ENCODE measurements around the gene YTHDC2.

The YTHDC2 gene

DNA sequence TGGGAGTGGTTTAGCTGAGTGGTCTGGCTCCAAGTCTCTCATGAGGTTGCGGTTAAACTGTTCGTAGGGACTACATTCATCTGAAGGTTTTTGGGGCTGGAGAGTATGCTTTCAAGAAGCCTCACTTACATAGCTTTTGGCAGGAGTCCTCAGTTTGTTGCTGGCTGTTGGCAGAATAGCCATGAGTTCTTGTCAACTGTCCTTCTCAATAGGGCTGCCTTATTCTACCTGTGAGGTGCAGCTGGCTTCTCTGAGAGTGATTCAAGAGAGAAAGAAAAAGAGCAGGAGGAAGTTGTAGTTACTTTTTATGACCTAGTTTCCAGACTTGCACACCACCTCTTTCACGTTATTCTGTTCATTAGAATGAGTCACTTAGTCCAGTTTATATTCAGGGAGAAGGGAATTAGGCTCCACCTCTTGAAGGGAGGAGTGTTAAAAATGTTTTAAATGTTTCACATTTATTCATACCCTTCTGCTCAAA is 33.2 kb downstream of the YTHDC2 start:
- TF ChIP-seq GATA3 (IDR thresholded peaks at IDR 0.05; ENCODE audit: low read depth, low read length) = no peak
- no peak for TF ChIP-seq GATA2 (IDR thresholded peaks at IDR 0.05; ENCODE audit: low read depth, low read length)

DNA sequence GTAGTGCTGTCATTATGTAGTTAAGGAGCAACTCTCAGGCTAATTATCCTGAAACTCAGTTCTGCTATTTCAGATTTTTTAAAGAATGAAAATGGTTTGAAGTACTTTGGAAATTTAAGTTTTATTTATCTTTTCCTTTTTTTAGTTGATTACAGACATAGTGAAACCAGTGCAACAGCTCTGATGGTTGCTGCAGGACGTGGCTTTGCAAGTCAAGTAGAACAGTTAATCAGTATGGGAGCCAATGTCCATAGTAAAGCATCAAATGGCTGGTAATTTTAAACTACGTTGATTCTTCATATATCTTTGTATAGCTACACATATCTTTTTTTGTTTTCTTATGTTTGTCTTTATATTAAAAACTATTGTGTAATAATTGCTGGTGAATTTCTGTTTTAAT is 34.9 kb downstream of the YTHDC2 start:
- TF ChIP-seq GATA3 (IDR thresholded peaks at IDR 0.05; ENCODE audit: low read depth, low read length) (no peak), GATA2 (IDR thresholded peaks at IDR 0.05; ENCODE audit: low read depth, low read length) (no peak)

GRCh38 chr5:113552137-113552536 is 38.6 kb downstream of the YTHDC2 start:
- TF ChIP-seq GATA3 (IDR thresholded peaks at IDR 0.05; ENCODE audit: low read depth, low read length) (no peak), GATA2 (IDR thresholded peaks at IDR 0.05; ENCODE audit: low read depth, low read length) (no peak)

- no peak for TF ChIP-seq GATA2 (IDR thresholded peaks at IDR 0.05; ENCODE audit: low read depth, low read length)
- no peak for TF ChIP-seq GATA3 (IDR thresholded peaks at IDR 0.05; ENCODE audit: low read depth, low read length)
These were observed 39.1 kb downstream of the YTHDC2 start for GRCh38 chr5:113552620-113553019.

- TF ChIP-seq GATA3 (IDR thresholded peaks at IDR 0.05; ENCODE audit: low read depth, low read length) (no peak), GATA2 (IDR thresholded peaks at IDR 0.05; ENCODE audit: low read depth, low read length) (no peak)
These were observed 49.4 kb downstream of the YTHDC2 start for GRCh38 chr5:113562828-113563400.

DNA sequence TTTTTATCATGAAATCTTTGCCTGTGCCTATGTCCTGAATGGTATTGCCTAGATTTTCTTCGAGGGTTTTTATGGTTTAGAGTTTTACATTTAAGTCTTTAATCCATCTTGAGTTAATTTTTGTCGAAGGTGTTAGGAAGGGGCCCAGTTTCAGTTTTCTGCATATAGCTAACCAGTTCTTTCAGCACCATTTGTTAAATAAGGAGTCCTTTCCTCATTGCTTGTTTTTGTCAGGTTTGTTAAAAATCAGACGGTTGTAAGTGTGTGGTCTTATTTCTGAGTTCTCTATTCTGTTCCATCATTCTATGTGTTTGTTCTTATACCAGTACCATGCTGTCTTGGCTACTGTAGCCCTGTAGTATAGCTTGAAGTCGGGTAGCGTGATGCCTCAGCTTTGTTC is 55.9 kb downstream of the YTHDC2 start:
- TF ChIP-seq GATA3 (IDR thresholded peaks at IDR 0.05; ENCODE audit: low read depth, low read length) (no peak), GATA2 (IDR thresholded peaks at IDR 0.05; ENCODE audit: low read depth, low read length) (no peak)

GRCh38 chr5:113572716-113573115 is 59.2 kb downstream of the YTHDC2 start:
- no peak for TF ChIP-seq GATA3 (IDR thresholded peaks at IDR 0.05; ENCODE audit: low read depth, low read length)
- TF ChIP-seq GATA2 (IDR thresholded peaks at IDR 0.05; ENCODE audit: low read depth, low read length) = no peak

- no peak for TF ChIP-seq GATA2 (IDR thresholded peaks at IDR 0.05; ENCODE audit: low read depth, low read length)
- no peak for TF ChIP-seq GATA3 (IDR thresholded peaks at IDR 0.05; ENCODE audit: low read depth, low read length)
These were observed 60.9 kb downstream of the YTHDC2 start for GRCh38 chr5:113574417-113574816.

- TF ChIP-seq GATA2 (IDR thresholded peaks at IDR 0.05; ENCODE audit: low read depth, low read length) (no peak), GATA3 (IDR thresholded peaks at IDR 0.05; ENCODE audit: low read depth, low read length) (no peak)
These were observed 61.6 kb downstream of the YTHDC2 start for GRCh38 chr5:113575074-113575473.

GRCh38 chr5:113578091-113578490 is 64.6 kb downstream of the YTHDC2 start:
- TF ChIP-seq GATA2 (IDR thresholded peaks at IDR 0.05; ENCODE audit: low read depth, low read length) (no peak), GATA3 (IDR thresholded peaks at IDR 0.05; ENCODE audit: low read depth, low read length) (no peak)

DNA sequence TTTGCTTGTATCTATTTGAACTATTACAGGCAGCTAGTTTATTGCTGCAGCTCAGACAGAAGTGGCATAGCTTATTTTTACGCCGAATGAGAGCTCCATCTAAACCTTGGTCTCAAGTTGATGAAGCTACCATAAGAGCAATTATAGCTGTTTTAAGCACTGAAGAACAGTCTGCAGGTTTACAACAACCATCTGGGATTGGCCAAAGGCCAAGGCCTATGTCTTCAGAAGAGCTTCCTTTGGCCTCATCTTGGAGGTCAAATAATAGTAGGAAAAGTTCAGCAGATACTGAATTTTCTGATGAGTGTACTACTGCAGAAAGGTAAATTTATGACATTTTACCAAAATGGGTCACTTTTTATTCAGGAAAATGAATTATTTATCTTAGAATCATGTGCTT is 67.9 kb downstream of the YTHDC2 start:
- TF ChIP-seq GATA2 (IDR thresholded peaks at IDR 0.05; ENCODE audit: low read depth, low read length) (no peak), GATA3 (IDR thresholded peaks at IDR 0.05; ENCODE audit: low read depth, low read length) (no peak)

- no peak for TF ChIP-seq GATA2 (IDR thresholded peaks at IDR 0.05; ENCODE audit: low read depth, low read length)
These were observed 84.7 kb downstream of the YTHDC2 start for GRCh38 chr5:113598150-113598549.

GRCh38 chr5:113598926-113599325 is 85.4 kb downstream of the YTHDC2 start:
- TF ChIP-seq GATA2 (IDR thresholded peaks at IDR 0.05; ENCODE audit: low read depth, low read length) (no peak), GATA3 (IDR thresholded peaks at IDR 0.05; ENCODE audit: low read depth, low read length) (no peak)

DNA sequence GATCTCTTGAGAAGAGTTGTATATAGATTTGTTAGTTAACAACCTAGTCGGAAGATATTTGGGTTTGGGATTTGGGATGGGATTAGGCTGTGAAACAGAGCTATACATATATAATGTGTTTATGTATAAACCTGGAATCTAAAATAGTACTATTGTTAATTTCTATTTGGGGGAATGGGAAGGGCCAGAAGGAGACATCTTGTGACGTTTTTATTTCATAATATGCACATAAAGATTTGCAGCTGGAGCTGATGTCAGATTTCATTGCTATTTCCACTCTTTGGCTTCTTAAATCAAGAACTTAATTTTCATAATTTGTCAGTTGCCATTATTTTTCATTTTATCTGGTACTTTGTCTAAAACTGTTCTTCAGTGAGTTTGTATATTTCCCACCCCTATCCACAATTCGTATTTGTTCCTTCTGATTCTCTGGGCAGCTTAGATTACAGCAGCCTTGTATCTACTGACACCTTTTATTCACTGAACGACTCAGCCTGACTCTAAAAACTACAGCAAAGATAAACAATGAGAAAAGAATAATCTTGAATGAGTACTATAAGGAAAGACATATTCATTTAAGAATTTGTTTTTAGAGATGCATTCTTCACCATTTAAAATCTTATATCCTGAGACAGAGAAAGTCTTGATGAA is 86.9 kb downstream of the YTHDC2 start:
- TF ChIP-seq GATA3 (IDR thresholded peaks at IDR 0.05; ENCODE audit: low read depth, low read length) = no peak

GRCh38 chr5:113601423-113601822 is 87.9 kb downstream of the YTHDC2 start:
- TF ChIP-seq GATA3 (IDR thresholded peaks at IDR 0.05; ENCODE audit: low read depth, low read length) (no peak), GATA2 (IDR thresholded peaks at IDR 0.05; ENCODE audit: low read depth, low read length) (no peak)

Data from SH-SY5Y (cell line).